ENCODE measurements around the gene CDO1. TPM values are rescaled to one million over a fixed set of nuclear protein-coding genes. Genes with fewer than 3 reads are reported as not detected.

Gene CDO1
- total and polyA plus RNA-seq, 8 donors, result 1.0 to 8.6 (median 3.9) TPM; not detected in 4

GRCh38 chr5:115817386-115817785 is 927 bp upstream of the CDO1 start:
- intact Hi-C loops (cut with DNase I; ENCODE audit: low total_unique reads), result no loop called here
- H3K4me3 ChIP-seq, result no peak overlapping the region

DNA sequence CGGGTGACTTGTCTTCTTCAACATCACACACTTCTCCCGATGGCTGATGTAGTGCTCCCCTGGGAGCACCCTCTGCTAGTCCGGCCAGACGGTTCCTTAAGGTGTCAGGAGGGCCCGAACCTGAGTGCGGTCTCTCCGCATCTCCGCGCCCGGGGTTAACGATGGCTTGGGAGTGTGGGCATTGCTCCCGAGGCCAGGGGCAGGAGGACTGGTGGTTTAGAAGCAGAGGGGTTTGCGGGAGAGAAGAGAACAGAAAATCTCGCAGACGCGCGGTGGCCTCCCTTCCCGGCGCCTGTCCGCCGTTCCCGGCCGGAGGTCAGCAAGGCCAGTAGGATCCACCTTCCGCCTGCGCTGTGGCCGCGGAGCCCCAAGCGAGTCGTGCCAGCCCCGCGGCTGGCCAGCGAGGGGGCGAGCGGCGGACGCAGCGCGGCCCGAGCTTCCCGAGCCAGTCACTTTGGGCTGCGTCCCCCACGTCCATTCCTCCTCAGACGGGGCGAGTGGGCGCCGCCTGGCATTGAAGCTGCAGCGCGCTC is 700 bp downstream of the CDO1 start:
- TF ChIP-seq POLR2A (IDR thresholded peaks at IDR 0.05), result no peak
- no peak for TF ChIP-seq POLR2AphosphoS5 (IDR thresholded peaks at IDR 0.05)
- no peak for TF ChIP-seq CTCF (IDR thresholded peaks at IDR 0.05)
- no peak for TF ChIP-seq EP300 (IDR thresholded peaks at IDR 0.05)
- intact Hi-C loops (cut with DNase I; ENCODE audit: low total_unique reads), result no loop called here
- DNase-seq, result no peak
- no peaks in the 10 kb centered on the region for H3K9me3 ChIP-seq
- peak overlapping the region in 2 of 5 donors; percentile 62 to 90 for H3K27ac ChIP-seq
- no peaks in the 10 kb centered on the region for H3K36me3 ChIP-seq
- peaks cover 8 to 18% (median 16%) of the 10 kb centered on the region in 4 donors for H3K4me1 ChIP-seq
- WGBS, 5 donors, result 3 to 8% (median 4%) methylated on average over 24 to 48 of the region's 48 CpGs
- peak overlapping the region; percentile 53 to 60 (median 56) for H3K4me3 ChIP-seq
- H3K27me3 ChIP-seq, result peaks cover 6 to 65% (median 25%) of the 10 kb centered on the region in 3 donors

More at GRCh38 chr5:115817386-115817785, 927 bp upstream of the CDO1 start:
- no peak for DNase-seq
- H3K4me1 ChIP-seq, result peaks cover 8 to 18% (median 16%) of the 10 kb centered on the region in 4 donors
- TF ChIP-seq POLR2AphosphoS5 (IDR thresholded peaks at IDR 0.05) (no peak), POLR2A (IDR thresholded peaks at IDR 0.05) (no peak), CTCF (IDR thresholded peaks at IDR 0.05) (no peak), EP300 (IDR thresholded peaks at IDR 0.05) (no peak)
- 82 to 89% (median 86%) methylated on average over 7 of the region's 7 CpGs for WGBS, 5 donors
- peaks cover 6 to 62% (median 25%) of the 10 kb centered on the region in 3 donors for H3K27me3 ChIP-seq
- no peaks in the 10 kb centered on the region for H3K9me3 ChIP-seq
- H3K36me3 ChIP-seq, result no peaks in the 10 kb centered on the region
- H3K27ac ChIP-seq, result peak overlapping the region in 2 of 5 donors; percentile 62 to 90

DNA sequence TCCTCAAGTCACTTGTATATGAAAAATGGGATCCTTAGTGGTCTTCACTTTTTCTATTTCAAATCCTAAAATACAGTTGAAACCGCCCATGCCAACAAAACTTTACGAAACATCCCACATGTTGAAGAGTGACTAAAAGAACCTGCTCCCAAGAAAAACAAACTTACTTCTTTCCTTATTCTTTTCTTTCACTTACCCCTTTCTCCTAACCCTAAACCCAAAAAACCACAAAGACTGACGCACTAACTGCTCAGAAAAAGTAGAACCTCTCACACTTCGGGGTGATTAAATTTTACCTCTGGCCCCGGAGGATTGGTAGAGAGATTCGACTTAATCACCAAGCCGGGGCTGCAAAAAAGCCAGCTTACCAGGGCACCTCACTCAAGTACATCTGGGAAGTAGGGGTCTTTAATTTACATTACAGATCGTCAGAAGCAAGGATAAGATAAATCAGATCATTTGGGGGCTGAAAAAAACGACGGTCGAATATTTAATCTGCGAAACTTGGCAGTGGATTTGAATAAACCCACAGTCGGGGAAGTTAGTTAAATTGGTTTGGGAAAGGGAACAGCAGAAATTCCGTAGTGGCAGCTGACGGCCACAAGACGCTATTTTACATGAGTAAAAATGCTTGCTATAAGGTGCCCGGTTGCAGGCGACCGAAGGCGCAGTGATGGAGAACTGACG is 1.3 kb downstream of the CDO1 start:
- 25 to 39% (median 29%) methylated on average over 21 of the region's 21 CpGs for WGBS, 5 donors
- H3K36me3 ChIP-seq, result no peaks in the 10 kb centered on the region
- DNase-seq, result peak in 1 of 2 donors; percentile 36
- H3K4me3 ChIP-seq, result peak overlapping the region; percentile 53 to 60 (median 56)
- intact Hi-C loops (cut with DNase I; ENCODE audit: low total_unique reads), result no loop called here
- H3K27me3 ChIP-seq, result peaks cover 6 to 65% (median 25%) of the 10 kb centered on the region in 3 donors
- H3K9me3 ChIP-seq, result no peaks in the 10 kb centered on the region
- H3K27ac ChIP-seq, result peak overlapping the region in 1 of 5 donors; percentile 90
- TF ChIP-seq CTCF (IDR thresholded peaks at IDR 0.05) (no peak), POLR2AphosphoS5 (IDR thresholded peaks at IDR 0.05) (no peak), POLR2A (IDR thresholded peaks at IDR 0.05) (no peak), EP300 (IDR thresholded peaks at IDR 0.05) (no peak)
- H3K4me1 ChIP-seq, result peaks cover 8 to 18% (median 16%) of the 10 kb centered on the region in 4 donors

GRCh38 chr5:115813719-115814118 is 2.7 kb downstream of the CDO1 start:
- H3K27me3 ChIP-seq, result peaks cover 6 to 59% (median 25%) of the 10 kb centered on the region in 3 donors
- TF ChIP-seq POLR2AphosphoS5 (IDR thresholded peaks at IDR 0.05) (no peak), CTCF (IDR thresholded peaks at IDR 0.05) (no peak), POLR2A (IDR thresholded peaks at IDR 0.05) (no peak), EP300 (IDR thresholded peaks at IDR 0.05) (no peak)
- no peak for DNase-seq
- no peak overlapping the region for H3K4me3 ChIP-seq
- 73 to 80% (median 78%) methylated on average over 5 of the region's 5 CpGs for WGBS, 5 donors
- peaks cover 8 to 18% (median 16%) of the 10 kb centered on the region in 4 donors for H3K4me1 ChIP-seq
- H3K9me3 ChIP-seq, result no peaks in the 10 kb centered on the region
- H3K27ac ChIP-seq, result no peak overlapping the region
- intact Hi-C loops (cut with DNase I; ENCODE audit: low total_unique reads), result no loop called here
- no peaks in the 10 kb centered on the region for H3K36me3 ChIP-seq

All from stomach (tissue), 9 donors.